GM21737 (cell line): ENCODE data around the gene LAMA3.
A peak's percentile ranks its signal among the peaks of the same experiment; 100 is the strongest.

Experiments used
- ATAC-seq: cut with Tn5 transposase; IDR thresholded peaks from one replicate; pipeline ENCODE4 v1.9.1; 2021; ENCODE audit warnings: mild to moderate bottlenecking, moderate library complexity; ENCODE audit not compliant: unreplicated experiment

The LAMA3 gene

DNA sequence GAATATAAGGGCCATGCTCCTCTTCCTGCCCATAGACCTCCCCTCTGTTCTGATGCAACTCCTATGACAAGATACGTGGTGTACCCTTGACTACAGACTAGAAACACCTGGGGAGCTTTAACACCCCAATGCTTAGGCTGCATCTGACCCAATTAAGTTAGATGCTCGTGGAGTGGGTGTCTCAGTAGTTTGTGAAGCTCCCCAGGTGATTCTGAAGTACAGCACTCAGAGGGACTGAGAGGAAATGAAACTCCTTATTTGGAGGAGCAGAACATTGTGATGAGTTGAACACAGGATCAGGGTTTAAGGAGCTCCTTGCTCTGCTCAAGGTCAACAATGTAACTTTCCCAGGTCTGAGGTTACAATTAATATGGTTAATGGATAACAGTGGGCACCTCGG lies 245.0 kb downstream of the LAMA3 start:
- no peak for ATAC-seq

GRCh38 chr18:23934863-23935262 lies 245.6 kb downstream of the LAMA3 start:
- no peak for ATAC-seq

- no peak for ATAC-seq
These were observed 246.6 kb downstream of the LAMA3 start for GRCh38 chr18:23935804-23936203.

- ATAC-seq: no peak
These were observed 247.2 kb downstream of the LAMA3 start for GRCh38 chr18:23936381-23936958.

GRCh38 chr18:23938043-23938756 lies 248.9 kb downstream of the LAMA3 start:
- no peak for ATAC-seq

- ATAC-seq: no peak
These were observed 249.7 kb downstream of the LAMA3 start for GRCh38 chr18:23938901-23939341.

- no peak for ATAC-seq
These were observed 250.1 kb downstream of the LAMA3 start for GRCh38 chr18:23939366-23939765.

- no peak for ATAC-seq
These were observed 250.6 kb downstream of the LAMA3 start for GRCh38 chr18:23939896-23940295.

DNA sequence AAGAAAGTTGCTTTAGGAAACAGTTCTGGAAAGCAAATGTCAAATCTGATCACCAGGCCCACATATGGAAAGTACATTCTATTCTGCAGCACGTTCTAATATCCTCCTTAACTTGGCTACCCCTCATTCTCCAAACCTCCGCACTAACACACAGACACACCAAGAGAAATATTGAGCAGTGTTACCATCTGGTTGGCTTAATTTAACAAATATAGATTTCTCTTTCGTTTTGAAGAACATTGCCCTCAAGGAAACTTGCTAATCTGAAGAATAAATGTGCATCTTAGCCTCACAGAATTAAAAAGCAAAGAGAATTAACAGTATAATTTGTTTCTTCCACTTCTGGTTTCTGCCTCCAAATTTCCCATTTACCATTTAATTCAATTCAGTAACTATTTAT lies 252.5 kb downstream of the LAMA3 start:
- ATAC-seq: no peak

GRCh38 chr18:23943104-23943503 lies 253.9 kb downstream of the LAMA3 start:
- ATAC-seq: peak; percentile 65

DNA sequence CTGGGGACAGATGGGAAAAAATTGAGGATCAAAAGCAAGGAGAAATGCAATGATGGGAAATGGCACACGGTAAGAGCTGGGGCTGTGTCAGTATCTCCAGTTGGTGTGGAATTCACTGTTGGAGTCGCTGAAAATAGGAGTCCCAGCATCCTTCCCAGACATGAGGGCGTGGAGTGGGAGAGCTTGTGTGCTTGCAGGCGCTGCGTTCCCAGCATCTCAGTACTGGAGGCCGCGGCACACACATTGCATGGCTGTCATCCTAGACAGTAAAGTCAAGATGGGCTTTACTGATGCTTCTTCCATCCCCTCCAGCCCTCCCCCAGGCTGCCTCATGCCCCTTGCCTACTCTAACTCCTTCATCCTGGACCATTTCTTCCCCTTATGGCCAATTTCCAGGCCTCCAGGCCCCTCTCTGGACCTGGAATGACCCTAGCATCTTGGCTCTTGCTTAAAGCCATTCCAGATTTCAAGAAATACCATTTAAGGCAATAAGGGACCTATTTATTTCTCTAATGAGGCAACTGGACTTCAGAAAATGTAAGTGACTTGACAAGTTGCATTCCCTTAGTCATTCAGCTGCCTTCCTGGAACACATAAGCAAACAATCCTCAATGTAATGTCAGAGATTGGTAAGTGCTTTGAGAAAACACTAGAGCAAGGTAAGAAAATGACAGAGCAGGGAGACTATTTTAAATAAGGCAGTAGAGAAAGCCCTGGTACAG lies 254.8 kb downstream of the LAMA3 start:
- no peak for ATAC-seq

DNA sequence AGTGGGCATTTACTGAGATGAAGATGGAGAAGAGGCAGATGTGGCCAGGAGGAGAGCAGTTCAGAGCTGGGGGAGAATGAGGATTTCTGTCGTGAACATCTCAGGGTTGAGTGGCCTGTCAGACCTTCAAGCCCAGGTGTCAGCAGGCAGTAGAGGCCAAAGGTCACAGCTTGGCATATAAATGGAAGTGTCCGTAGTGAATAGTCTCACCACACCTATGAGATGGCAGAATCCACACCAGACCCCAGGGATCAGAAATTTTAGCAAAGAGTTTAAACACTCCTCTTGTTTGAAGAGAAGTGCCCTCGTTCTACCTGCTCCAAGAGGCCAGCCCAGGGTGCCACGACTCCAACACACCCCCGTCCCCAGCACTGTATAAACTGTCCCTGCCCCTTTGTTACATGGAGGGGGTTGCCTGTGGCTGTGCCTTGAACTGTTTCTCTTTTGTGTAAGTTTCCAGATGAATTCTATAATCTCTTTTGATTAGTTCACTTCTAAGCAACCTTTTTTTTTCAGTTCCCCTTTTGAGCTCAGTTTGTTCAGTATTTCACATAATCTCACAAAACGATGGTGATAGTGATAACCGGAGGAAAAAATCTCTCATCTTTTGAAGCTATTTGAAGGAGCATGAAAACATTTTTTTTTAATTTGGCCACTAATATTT lies 256.3 kb downstream of the LAMA3 start:
- ATAC-seq: no peak

DNA sequence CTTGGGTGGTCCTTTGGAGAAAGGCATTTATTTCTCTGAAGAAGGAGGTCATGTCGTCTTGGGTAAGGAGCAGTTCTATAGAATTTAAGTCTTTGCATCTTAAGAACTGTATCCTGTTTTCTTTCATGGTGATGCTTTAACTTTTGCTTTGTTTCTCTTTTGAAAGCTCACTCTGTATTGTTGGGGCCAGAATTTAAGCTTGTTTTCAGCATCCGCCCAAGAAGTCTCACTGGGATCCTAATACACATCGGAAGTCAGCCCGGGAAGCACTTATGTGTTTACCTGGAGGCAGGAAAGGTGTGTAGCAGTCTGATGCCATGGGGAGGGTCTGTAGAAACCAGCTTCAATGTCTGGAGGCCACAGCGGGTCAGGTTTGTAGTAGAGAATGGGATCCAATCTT lies 260.6 kb downstream of the LAMA3 start:
- ATAC-seq: no peak

DNA sequence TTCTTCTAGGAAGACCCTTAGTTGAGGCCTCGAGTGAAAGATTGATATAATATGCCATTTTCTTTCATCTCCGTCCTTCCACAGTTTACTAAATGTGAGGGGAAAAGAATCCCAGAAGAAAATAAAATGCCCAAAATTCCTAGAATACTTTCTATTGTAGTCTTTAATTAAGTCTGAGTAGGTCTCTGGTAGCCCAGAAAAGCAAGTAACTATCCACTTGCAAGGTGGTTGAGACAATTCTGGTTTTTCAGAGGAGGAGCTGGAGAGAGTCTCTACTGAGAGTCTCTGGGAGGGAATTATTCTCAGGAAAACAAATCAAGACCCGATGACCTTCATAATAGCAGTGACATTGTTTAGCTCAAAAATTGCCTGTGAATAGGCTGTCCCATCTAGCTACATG lies 261.4 kb downstream of the LAMA3 start:
- ATAC-seq: no peak

- ATAC-seq: no peak
These were observed 262.0 kb downstream of the LAMA3 start for GRCh38 chr18:23951206-23951605.

DNA sequence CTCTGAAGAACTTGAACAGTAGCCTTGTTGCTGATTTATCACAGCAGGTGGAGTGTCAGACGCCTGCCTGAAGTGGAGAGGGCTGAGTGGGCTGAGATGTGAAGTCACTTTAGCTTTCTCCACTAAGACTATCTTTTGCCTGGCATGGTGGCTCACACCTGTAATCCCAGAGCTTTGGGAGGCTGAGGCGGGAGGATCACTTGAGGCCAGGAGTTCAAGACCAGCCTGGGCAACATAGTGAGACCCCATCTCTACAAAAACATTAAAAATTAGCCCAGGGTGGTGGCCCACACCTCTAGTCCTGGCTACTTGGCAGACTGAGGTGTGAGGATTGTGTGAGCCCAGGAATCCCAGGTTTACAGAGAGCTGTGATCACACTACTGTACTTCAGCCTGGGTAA lies 264.7 kb downstream of the LAMA3 start:
- no peak for ATAC-seq

DNA sequence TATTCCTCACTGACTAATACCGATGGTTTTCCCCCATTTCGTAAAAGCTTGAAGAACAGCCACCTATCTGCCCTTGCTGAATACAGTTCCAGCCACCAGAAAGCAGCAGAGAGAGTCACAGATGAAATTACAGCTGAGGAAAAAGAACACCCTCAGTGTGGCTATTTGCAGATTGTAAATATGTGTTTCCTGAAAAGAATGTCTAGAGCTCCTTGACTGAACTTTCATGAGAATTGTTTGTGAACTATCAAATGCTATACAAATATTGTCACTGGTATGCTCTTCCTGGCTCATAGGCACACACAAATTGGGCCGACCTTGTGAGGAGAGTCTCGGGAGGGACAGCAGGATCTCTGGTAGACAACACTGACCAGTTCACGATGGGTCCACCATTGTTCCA lies 267.2 kb downstream of the LAMA3 start:
- no peak for ATAC-seq

- no peak for ATAC-seq
These were observed 268.8 kb downstream of the LAMA3 start for GRCh38 chr18:23958036-23958435.

GRCh38 chr18:23963443-23964165 lies 274.4 kb downstream of the LAMA3 start:
- ATAC-seq: no peak

DNA sequence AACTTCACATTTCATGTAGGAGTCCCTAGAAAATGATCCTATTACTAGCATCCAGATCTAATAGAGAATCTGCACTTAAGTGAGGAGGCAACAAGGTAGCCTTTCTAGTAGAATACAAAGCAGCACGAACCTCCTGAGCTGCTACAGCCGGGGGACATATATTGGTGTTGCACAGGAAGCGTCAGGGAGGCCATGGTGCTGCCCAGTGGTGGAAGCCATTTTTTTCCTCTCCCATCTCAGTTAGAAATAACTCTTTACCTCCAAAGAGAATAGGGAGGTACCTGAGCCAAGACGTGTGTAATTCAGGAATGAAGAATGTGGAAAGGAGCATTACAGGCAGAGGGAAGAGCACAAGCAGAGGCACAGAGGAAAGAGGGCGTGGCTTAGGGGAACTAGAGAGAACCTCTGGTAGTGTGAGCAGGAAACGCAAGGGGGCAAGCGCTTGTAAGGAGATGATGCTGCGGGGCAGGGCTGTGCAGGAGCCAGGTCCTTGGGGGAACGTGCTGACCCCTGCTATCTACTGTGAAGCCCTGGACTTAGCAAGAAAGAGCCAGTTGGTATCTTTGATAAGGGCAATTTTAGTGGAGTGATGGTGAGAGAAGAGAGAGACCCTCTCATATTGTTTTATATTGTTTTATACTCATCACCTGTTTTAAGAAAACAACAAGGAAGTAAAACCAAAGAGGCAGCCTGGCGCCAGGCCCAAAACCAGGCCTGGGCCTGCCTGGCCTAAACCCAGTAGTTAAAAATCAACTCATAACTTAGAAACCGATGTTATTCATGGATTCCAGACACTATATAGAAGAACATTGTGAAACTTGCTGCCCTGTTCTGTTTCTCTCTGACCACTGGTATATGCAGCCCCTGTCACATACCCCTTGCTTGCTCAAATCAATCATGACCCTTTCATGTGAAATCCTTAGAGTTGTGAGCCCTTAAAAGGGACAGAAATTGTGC lies 275.3 kb downstream of the LAMA3 start:
- ATAC-seq: no peak
